Measurements from ENCODE around the gene NBR1.
"Not testable (repeated sequence)": the region's sequence is repeated elsewhere in the genome, so short reads cannot be mapped to it uniquely, and the experiment has no call there.

NBR1 gene

GRCh38 chr17:43212641-43213490 is 41.9 kb downstream of the NBR1 start:
- Histone ChIP-seq H3K27me3 (ENCODE audit: insufficient read depth, low read length) (no peaks in the 10 kb centered on the region), H3K4me1 (ENCODE audit: insufficient read depth, low read length) (no peaks in the 10 kb centered on the region), H3K36me3 (ENCODE audit: insufficient read depth, low read length) (peaks cover 22% of the 10 kb centered on the region), H2AFZ (ENCODE audit: low read depth, low read length) (no peak overlapping the region), H3K9me3 (ENCODE audit: low read length) (no peaks in the 10 kb centered on the region), H3K4me3 (ENCODE audit: low read length) (no peak overlapping the region)

GRCh38 chr17:43213545-43213944 is 42.5 kb downstream of the NBR1 start:
- H3K4me3 ChIP-seq (ENCODE audit: low read length), result no peak overlapping the region
- no peaks in the 10 kb centered on the region for H3K4me1 ChIP-seq (ENCODE audit: insufficient read depth, low read length)
- H3K36me3 ChIP-seq (ENCODE audit: insufficient read depth, low read length), result peaks cover 22% of the 10 kb centered on the region
- H3K9me3 ChIP-seq (ENCODE audit: low read length), result no peaks in the 10 kb centered on the region
- H2AFZ ChIP-seq (ENCODE audit: low read depth, low read length), result no peak overlapping the region
- H3K27me3 ChIP-seq (ENCODE audit: insufficient read depth, low read length), result no peaks in the 10 kb centered on the region

DNA sequence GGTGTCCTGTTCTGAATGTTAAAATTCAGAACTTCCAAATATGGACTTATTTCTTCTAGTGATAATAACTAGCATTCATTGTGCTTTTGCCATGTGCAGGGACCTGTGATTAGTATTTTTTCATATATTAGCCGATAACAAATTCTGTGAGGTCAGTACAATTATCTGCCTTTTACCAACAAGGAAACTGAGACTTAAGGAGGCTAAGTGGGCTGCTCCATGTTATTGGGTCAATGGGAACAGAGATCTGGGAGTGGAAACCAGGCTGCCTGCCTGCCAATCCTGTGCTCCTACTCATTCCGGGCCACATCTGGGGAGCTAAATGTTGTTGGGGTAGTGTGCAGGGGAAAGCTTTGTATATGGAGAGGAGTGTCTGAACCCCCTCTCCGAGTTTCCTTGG is 44.3 kb downstream of the NBR1 start:
- Histone ChIP-seq H3K4me3 (ENCODE audit: low read length) (no peak overlapping the region), H3K9me3 (ENCODE audit: low read length) (no peaks in the 10 kb centered on the region), H3K4me1 (ENCODE audit: insufficient read depth, low read length) (no peaks in the 10 kb centered on the region), H3K36me3 (ENCODE audit: insufficient read depth, low read length) (peaks cover 10% of the 10 kb centered on the region), H2AFZ (ENCODE audit: low read depth, low read length) (no peak overlapping the region), H3K27me3 (ENCODE audit: insufficient read depth, low read length) (no peaks in the 10 kb centered on the region)

DNA sequence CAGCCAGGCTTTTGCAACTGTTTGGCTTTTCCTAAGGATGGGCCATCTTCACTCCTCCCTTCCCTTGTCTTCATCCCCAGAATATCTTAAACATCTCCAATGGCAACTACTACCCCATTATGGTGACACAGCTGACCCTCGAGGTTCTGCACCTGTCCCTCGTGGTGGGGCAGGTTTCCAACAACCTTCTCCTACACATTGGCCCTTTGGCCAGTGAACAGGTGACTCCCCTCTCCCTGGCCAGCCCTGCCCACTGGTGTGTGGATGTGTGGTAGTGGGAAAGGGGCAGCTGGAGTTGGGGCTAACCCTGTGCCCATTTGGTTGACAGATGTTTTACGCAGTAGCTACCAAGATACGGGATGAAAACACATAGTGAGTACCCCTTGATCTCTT is 45.4 kb downstream of the NBR1 start:
- no peaks in the 10 kb centered on the region for H3K4me1 ChIP-seq (ENCODE audit: insufficient read depth, low read length)
- no peaks in the 10 kb centered on the region for H3K9me3 ChIP-seq (ENCODE audit: low read length)
- H3K36me3 ChIP-seq (ENCODE audit: insufficient read depth, low read length), result peaks cover 8% of the 10 kb centered on the region
- no peak overlapping the region for H3K4me3 ChIP-seq (ENCODE audit: low read length)
- H3K27me3 ChIP-seq (ENCODE audit: insufficient read depth, low read length), result no peaks in the 10 kb centered on the region
- H2AFZ ChIP-seq (ENCODE audit: low read depth, low read length), result no peak overlapping the region

DNA sequence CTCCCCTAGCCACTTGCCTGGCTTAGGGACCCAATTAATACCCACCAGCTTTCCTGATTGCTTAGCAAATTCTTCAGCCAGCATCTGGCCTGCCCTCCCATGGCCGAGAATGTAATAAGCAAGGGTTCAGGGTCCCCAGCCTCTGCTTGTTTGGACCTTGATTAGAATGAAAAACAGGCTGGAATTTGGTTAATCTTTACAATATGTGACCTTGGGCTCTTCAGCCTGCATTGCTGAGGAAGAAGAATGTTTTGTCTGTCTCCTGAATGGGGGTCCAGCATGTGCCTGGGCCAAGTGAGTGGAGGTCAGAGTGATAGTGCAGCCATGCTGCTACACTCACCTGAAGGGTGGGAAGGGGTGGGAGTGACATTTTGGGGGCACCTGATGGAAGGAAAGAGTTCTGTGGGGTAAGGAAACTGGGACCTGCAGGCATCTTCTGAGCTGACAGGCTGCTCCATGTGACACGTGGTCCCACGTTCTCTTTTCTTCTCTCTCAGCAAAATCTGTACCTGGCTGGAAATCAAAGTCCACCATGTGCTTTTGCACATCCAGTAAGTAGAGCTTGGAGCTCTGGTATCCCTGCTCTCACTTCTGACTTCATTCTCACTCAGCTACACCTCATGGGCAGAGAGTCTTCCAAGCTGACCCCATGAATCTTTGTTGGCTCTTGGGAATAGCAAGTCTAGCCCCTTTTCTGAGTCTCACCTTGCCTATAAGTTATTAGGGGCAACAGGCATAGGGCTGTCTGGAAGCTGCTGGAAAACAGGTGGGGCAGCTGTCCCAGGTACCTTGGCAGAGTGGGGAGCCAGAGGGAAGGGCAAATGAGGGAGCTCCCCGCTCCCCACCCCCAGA is 46.0 kb downstream of the NBR1 start:
- Histone ChIP-seq H3K4me1 (ENCODE audit: insufficient read depth, low read length) (no peaks in the 10 kb centered on the region), H3K9me3 (ENCODE audit: low read length) (no peaks in the 10 kb centered on the region), H2AFZ (ENCODE audit: low read depth, low read length) (no peak overlapping the region), H3K4me3 (ENCODE audit: low read length) (no peak overlapping the region), H3K27me3 (ENCODE audit: insufficient read depth, low read length) (no peaks in the 10 kb centered on the region), H3K36me3 (ENCODE audit: insufficient read depth, low read length) (peaks cover 7% of the 10 kb centered on the region)

DNA sequence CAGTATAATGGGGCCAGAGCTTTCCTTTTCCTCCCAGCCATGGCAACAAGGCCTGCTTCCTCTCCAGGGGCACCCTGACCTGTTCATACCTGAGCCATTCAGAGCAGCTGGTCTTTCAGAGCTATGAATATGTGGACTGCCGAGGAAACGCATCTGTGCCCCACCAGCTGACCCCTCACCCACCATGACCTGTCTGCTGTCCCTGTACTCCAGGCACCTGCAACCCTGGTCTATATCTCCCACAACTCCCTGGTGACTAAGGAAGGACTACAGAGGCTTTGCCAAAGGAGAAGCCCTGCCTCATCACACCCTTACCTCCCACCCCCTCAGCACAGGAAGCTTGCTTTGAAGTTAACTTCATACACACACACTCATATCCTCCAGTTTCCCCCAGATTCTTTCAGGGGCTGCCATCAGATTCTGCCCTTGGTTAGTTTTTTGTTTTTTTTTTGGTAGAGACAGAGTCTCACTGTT is 46.6 kb downstream of the NBR1 start:
- H3K4me3 ChIP-seq (ENCODE audit: low read length), result no peak overlapping the region
- H3K4me1 ChIP-seq (ENCODE audit: insufficient read depth, low read length), result no peaks in the 10 kb centered on the region
- H2AFZ ChIP-seq (ENCODE audit: low read depth, low read length), result no peak overlapping the region
- no peaks in the 10 kb centered on the region for H3K27me3 ChIP-seq (ENCODE audit: insufficient read depth, low read length)
- H3K36me3 ChIP-seq (ENCODE audit: insufficient read depth, low read length), result peaks cover 4% of the 10 kb centered on the region
- no peaks in the 10 kb centered on the region for H3K9me3 ChIP-seq (ENCODE audit: low read length)

DNA sequence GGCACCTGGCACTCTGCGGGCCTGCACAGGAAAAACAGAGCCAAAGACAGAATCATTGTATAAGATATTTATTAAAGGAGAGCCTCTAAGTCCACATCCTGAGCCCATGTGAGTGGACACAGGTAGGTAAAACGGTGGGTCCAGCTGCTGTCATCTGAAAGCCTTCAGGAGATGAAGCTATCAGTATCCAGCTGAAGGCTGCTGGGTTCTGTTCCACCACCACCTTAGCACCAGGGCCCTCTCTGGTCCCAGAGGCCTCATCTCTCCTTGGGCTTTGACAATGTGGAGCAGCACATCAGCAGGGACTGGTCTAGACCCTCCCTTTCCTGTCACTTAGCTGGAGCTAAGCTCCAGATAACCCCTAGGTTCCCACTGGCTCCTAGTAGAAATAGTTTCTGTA is 48.0 kb downstream of the NBR1 start:
- Histone ChIP-seq H2AFZ (ENCODE audit: low read depth, low read length) (no peak overlapping the region), H3K27me3 (ENCODE audit: insufficient read depth, low read length) (no peaks in the 10 kb centered on the region), H3K36me3 (ENCODE audit: insufficient read depth, low read length) (no peaks in the 10 kb centered on the region), H3K9me3 (ENCODE audit: low read length) (no peaks in the 10 kb centered on the region), H3K4me3 (ENCODE audit: low read length) (no peak overlapping the region), H3K4me1 (ENCODE audit: insufficient read depth, low read length) (no peaks in the 10 kb centered on the region)

DNA sequence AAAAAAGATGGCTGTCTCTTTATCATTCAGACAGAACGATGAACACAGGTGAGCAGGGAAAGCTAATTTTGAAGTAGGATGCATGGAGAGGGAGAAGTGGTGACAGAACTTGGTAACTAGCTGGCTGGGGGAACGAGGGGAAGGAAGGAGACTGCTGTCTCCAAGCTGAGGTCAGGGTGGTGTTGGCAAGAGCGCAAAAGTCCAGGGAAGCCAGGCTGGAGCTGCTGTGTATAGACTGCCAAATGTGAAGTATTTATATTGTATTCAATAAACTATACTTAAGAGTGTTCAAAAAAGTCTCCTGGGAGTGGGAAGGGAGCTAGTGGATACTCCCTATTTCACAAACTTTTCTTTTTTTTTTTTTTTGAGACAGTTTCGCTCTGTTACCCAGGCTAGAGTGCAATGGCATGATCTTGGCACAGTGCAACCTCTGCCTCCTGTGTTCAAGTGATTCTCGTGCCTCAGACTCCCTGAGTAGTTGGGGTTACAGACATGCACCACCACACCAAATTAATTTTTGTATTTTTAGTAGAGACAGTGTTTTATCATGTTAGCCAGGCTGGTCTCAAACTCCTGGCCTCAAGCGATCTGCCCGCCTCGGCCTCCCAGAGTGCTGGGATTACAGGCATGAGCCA is 48.8 kb downstream of the NBR1 start:
- Histone ChIP-seq H3K36me3 (ENCODE audit: insufficient read depth, low read length) (no peaks in the 10 kb centered on the region), H3K4me1 (ENCODE audit: insufficient read depth, low read length) (no peaks in the 10 kb centered on the region), H3K4me3 (ENCODE audit: low read length) (no peak overlapping the region), H3K9me3 (ENCODE audit: low read length) (no peaks in the 10 kb centered on the region), H3K27me3 (ENCODE audit: insufficient read depth, low read length) (no peaks in the 10 kb centered on the region), H2AFZ (ENCODE audit: low read depth, low read length) (no peak overlapping the region)

DNA sequence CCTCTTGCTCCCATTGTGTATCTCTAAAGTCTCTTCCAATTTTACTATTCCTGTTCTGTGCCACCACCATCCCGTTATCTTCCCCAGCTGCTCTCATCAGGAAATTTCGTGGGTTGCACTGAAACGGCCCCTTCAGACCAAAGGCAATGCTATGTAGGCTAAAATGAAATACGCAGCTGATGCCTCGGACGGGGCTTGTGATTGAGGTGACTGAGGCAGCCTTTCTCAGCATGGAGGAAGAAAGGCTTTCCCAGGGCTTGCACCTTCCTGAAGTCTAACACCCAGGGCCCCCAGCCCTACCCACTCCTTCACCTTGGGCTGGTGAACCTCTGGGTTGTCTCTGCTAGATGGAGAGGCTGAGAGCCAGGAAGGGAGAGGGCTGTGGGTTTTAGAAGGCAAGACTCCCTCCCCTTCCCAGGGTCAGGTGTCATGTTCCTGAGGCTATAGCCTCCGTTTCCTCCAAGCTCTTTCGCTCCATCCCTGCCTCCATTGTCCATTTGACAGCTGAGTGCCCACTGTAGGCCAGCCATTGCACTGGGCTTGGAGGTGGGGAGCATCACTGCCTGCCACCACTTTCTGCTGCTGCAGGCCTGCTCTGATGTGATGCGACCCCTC is 49.6 kb downstream of the NBR1 start:
- H2AFZ ChIP-seq (ENCODE audit: low read depth, low read length), result no peak overlapping the region
- no peaks in the 10 kb centered on the region for H3K36me3 ChIP-seq (ENCODE audit: insufficient read depth, low read length)
- no peaks in the 10 kb centered on the region for H3K27me3 ChIP-seq (ENCODE audit: insufficient read depth, low read length)
- H3K9me3 ChIP-seq (ENCODE audit: low read length), result no peaks in the 10 kb centered on the region
- H3K4me1 ChIP-seq (ENCODE audit: insufficient read depth, low read length), result no peaks in the 10 kb centered on the region
- H3K4me3 ChIP-seq (ENCODE audit: low read length), result no peak overlapping the region

DNA sequence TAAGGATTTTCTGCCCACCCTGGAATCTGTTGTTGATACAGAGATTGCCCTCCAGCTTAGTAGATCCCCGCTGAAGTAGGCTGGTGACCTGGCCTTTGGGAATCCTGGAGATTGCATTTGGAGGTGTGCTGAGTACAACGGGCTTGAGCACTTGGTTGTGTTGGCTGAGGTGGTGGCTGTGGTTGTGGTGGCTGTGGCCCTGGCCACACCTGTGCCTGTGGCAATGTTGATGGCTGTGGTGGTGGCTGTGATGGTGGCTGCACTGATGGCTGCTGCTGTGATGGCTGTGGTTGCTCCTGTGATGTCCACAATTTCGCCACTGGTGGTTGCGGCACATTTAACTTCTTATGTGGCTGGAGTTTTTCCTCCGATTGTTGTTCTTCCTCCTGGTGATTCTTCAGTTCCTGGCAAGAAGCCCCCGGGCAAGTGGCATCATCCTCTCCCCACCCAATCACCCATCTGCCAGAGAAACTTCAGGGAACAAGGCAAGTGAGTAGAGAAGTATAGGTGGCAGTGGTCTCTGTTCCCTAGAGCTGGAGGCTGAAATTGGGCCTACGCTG is 53.2 kb downstream of the NBR1 start:
- H3K4me1 ChIP-seq (ENCODE audit: insufficient read depth, low read length), result no peaks in the 10 kb centered on the region
- no peak overlapping the region for H3K4me3 ChIP-seq (ENCODE audit: low read length)
- no peak overlapping the region for H2AFZ ChIP-seq (ENCODE audit: low read depth, low read length)
- no peaks in the 10 kb centered on the region for H3K27me3 ChIP-seq (ENCODE audit: insufficient read depth, low read length)
- H3K36me3 ChIP-seq (ENCODE audit: insufficient read depth, low read length), result no peaks in the 10 kb centered on the region
- H3K9me3 ChIP-seq (ENCODE audit: low read length), result no peaks in the 10 kb centered on the region

GRCh38 chr17:43226393-43226792 is 55.4 kb downstream of the NBR1 start:
- no peaks in the 10 kb centered on the region for H3K36me3 ChIP-seq (ENCODE audit: insufficient read depth, low read length)

DNA sequence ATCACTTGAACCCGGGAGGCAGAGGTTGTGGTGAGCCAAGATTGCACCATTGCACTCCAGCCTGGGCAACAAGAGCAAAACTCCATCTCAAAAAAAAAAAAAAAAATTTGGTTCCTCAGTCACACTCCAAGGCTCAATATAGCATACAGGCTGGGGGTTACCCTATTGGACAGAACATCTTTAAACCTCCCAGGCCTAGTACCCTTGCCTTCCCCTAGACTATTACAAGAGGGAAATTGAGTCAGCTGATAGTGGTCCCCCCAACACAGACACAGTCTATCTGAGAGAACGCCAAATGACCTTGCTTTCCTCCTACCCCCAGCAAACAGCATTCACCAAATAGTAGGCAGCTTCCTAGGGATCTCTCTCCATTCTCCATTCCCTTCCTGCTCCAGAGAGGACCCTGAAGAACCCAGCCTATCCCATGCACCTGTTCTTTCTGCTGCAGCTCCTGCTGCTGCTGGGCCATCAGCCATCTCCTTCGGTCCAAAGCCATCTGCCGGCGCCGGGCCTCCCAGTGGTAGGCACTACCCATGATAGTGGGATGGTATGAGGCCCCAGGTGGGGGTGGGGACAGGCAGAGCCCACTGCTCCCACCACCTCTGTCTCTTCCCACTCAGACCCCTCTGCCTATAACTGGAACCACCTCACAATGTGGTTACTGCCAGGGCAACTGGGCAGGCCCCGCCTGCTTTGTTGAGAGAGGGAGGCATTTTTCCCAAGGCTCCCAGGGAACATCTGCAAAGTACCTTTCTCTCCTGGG is 57.2 kb downstream of the NBR1 start, which contains the start of gene CCDC200:
CCDC200 (minus strand) TSS at position 604 of the 763 bp plus-strand sequence; CDS start at position 535, 69 bp downstream.
- not testable (repeated sequence) for H3K27me3 ChIP-seq (ENCODE audit: insufficient read depth, low read length); H3K4me3 ChIP-seq (ENCODE audit: low read length); H3K4me1 ChIP-seq (ENCODE audit: insufficient read depth, low read length); H3K9me3 ChIP-seq (ENCODE audit: low read length); H3K36me3 ChIP-seq (ENCODE audit: insufficient read depth, low read length); H2AFZ ChIP-seq (ENCODE audit: low read depth, low read length)

More at GRCh38 chr17:43226393-43226792, 55.4 kb downstream of the NBR1 start:
- H2AFZ ChIP-seq (ENCODE audit: low read depth, low read length), result no peak overlapping the region
- H3K4me3 ChIP-seq (ENCODE audit: low read length), result no peak overlapping the region
- H3K27me3 ChIP-seq (ENCODE audit: insufficient read depth, low read length), result no peaks in the 10 kb centered on the region
- H3K9me3 ChIP-seq (ENCODE audit: low read length), result no peaks in the 10 kb centered on the region
- H3K4me1 ChIP-seq (ENCODE audit: insufficient read depth, low read length), result no peaks in the 10 kb centered on the region

All from neuron (in vitro differentiated cells).